ENCODE results near the gene TMEM151B.

DNA sequence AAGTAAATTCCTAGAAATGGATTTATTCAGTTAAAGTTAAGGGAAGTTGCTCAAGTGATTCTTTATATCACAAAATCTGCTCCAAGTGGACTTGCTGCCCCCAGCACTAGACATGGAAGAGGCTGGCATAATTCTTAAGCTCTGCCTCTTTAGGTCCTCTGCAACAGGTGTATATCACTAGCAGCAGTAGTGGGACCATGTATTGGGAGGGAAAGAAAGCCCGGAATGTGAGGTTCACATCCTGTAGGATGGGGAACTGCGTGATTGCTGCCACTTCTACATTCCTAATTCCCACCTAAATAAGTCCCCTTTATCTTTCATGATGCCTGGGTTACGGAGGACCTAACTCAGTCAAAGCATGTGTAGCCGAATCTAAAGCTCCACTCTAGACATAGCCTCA lies 85.4 kb downstream of the TMEM151B start:
- TF ChIP-seq EZH2 (IDR thresholded peaks at IDR 0.05; ENCODE audit: borderline replicate concordance), result no peak
- TF ChIP-seq, protein P1, sequence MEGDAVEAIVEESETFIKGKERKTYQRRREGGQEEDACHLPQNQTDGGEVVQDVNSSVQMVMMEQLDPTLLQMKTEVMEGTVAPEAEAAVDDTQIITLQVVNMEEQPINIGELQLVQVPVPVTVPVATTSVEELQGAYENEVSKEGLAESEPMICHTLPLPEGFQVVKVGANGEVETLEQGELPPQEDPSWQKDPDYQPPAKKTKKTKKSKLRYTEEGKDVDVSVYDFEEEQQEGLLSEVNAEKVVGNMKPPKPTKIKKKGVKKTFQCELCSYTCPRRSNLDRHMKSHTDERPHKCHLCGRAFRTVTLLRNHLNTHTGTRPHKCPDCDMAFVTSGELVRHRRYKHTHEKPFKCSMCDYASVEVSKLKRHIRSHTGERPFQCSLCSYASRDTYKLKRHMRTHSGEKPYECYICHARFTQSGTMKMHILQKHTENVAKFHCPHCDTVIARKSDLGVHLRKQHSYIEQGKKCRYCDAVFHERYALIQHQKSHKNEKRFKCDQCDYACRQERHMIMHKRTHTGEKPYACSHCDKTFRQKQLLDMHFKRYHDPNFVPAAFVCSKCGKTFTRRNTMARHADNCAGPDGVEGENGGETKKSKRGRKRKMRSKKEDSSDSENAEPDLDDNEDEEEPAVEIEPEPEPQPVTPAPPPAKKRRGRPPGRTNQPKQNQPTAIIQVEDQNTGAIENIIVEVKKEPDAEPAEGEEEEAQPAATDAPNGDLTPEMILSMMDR (IDR thresholded peaks at IDR 0.05; ENCODE audit: poor library complexity), result no peak
- no peak for TF ChIP-seq EZH2phosphoT487 (IDR thresholded peaks at IDR 0.05; ENCODE audit: low read depth, severe bottlenecking, unreplicated experiment)
